Activated CD8-positive, alpha-beta memory T cell treated with anti-CD3 and anti-CD28 coated beads, Interleukin-2, amount 10 ng/mL, durations not matched to agents 7 days and 5 days (primary cell): ENCODE measurements around the gene FBXO9. TPM values are rescaled to one million over a fixed set of nuclear protein-coding genes. Genes with fewer than 3 reads are reported as not detected.
"Not testable (repeated sequence)": the region's sequence is repeated elsewhere in the genome, so short reads cannot be mapped to it uniquely, and the experiment has no call there.

ENCODE experiments used
- ATAC-seq: fragments of 150-1000 bp; cut with Tn5 transposase; one replicate; pipeline ENCODE4 v1.10.0; 2021; ENCODE audit warnings: moderate library complexity
- CTCF ChIA-PET: fragments of 350-600 bp; sonication (Branson Sonifier 250); formaldehyde crosslinking; loops from one replicate; lab custom pipeline; 2021; ENCODE audit warnings: antibody characterized with exemption; lab: Charles Lee
- DNase-seq: peaks from one replicate; pipeline ENCODE4 v3.0.0-alpha.2; 2020
- H3K27ac Mint-ChIP-seq: one replicate; pipeline ENCODE4 v1.8.0; 2021; ENCODE audit warnings: mild to moderate bottlenecking, mixed read lengths
- H3K27me3 Mint-ChIP-seq: one replicate; pipeline ENCODE4 v1.8.0; 2021; ENCODE audit warnings: mixed read lengths
- H3K36me3 Mint-ChIP-seq: one replicate; pipeline ENCODE4 v1.8.0; 2021; ENCODE audit warnings: mild to moderate bottlenecking, mixed read lengths
- H3K4me1 Mint-ChIP-seq: one replicate; pipeline ENCODE4 v1.8.0; 2021; ENCODE audit warnings: mixed read lengths
- H3K4me3 Mint-ChIP-seq: one replicate; pipeline ENCODE4 v1.8.0; 2021; ENCODE audit warnings: mild to moderate bottlenecking, moderate library complexity, mixed read lengths
- H3K9me3 Mint-ChIP-seq: one replicate; pipeline ENCODE4 v1.8.0; 2022; ENCODE audit warnings: low read depth, mixed read lengths
- total RNA-seq, 2 experiments: library from RNA; stranded (reverse); gene quantifications; one replicate each; pipeline ENCODE4 v1.2.3, GENCODE V29; 2021

FBXO9 gene
- total RNA-seq, 2 experiments from 2014 or later, result 61.8 to 67.3 TPM

GRCh38 chr6:53055873-53056272 is 9.3 kb upstream of the FBXO9 start:
- peaks cover 26% of the 10 kb centered on the region for H3K4me1 Mint-ChIP-seq
- H3K9me3 Mint-ChIP-seq, result no peaks in the 10 kb centered on the region
- ATAC-seq, result no peak
- no peak overlapping the region for H3K27ac Mint-ChIP-seq
- no peak for DNase-seq
- H3K36me3 Mint-ChIP-seq, result peaks cover 5% of the 10 kb centered on the region
- CTCF ChIA-PET, result interaction anchor here (1.3 kb wide), 1 partner anchor 62 kb away, joined by 3 read pairs; no protein-coding TSS in a partner anchor
- H3K27me3 Mint-ChIP-seq, result no peaks in the 10 kb centered on the region
- H3K4me3 Mint-ChIP-seq, result no peak overlapping the region

GRCh38 chr6:53056273-53056672 is 8.9 kb upstream of the FBXO9 start:
- Mint-ChIP-seq H3K27me3 (no peaks in the 10 kb centered on the region), H3K27ac (no peak overlapping the region), H3K36me3 (peaks cover 5% of the 10 kb centered on the region), H3K4me3 (no peak overlapping the region), H3K9me3 (no peaks in the 10 kb centered on the region), H3K4me1 (peaks cover 27% of the 10 kb centered on the region)
- DNase-seq, result no peak
- ATAC-seq, result no peak
- CTCF ChIA-PET, result interaction anchor here (1.3 kb wide), 1 partner anchor 62 kb away, joined by 3 read pairs; no protein-coding TSS in a partner anchor

DNA sequence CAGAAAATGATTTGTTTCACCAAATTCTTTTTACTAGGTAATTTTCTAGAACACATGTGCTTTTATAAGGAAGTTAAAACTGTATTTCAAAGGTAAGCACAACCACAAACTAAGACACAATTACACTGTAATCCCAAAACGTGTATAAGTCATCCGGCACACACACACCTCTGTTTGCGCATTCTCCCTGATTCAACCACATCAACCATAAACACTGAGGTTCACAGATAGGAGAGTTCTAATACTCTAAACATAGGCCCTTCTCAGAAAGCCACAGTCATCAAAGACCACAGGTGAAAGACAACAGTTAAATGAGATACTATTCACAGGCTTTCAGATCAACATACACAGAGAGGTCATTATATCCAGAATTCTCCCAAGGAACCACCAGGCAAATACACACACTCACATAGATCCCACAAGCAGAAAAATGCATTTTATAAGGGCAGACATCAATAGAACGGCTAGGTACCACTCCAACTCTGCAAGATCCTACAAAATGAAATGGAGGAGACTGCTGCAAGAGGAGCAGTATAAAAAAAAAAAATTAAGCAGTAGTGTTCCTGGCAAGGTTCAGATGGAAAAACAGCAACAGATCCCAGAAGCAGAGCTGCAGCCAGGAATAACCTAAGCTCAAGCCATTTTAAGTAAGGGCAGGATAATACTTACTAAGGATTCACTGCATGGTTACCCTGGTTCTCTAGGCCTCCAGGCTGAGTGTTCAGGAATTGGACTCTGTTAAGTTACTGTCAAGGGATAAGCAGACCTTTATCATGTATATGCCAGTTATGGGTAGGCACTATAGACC is 6.6 kb upstream of the FBXO9 start:
- CTCF ChIA-PET, result no interaction called here

DNA sequence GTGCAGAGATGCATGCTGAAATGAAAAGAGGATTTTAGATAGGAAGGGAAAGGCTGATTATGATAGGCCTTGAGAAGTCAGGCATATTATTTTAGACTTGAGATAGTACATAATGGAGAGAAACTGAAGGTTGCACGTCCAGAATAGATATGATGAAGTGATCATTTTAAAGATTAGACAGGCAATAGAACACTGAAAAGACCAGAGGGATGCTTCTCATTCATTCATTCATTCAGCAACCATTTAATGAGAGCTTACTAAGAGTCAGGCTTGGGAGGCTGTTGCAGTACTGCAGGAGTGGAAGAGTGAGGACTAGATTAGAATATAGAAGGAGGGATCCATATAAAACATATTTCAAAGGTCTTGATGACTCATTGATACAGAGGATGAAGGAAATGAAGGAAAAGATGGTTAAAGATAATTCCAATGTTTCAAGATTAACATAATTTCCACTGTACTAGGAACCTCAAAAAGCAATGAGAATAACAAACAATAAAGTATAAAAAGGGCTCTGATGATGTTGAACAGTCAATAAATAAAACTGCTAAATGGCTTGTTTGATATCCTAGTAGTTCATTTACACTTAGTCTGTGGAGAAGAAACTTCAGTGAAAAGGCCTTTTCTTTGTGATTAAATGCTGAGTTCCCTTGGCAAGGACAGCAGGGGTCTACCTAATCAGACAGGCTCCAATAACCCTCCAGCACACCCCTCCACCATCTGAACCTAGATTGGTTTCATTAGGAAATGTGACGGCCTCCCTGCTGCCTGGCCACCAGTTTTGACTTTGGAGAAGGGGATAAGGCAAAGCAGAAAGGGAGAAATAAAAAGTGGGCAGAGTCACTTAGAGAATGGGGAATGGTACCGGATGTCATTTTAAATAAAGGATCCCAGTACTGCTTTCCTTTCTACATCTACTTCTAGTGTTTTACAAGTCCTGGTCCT is 5.3 kb upstream of the FBXO9 start:
- H3K4me1 Mint-ChIP-seq, result peaks cover 48% of the 10 kb centered on the region
- H3K4me3 Mint-ChIP-seq, result peak overlapping the region; percentile 90
- DNase-seq, result no peak
- no peak overlapping the region for H3K27ac Mint-ChIP-seq
- H3K27me3 Mint-ChIP-seq, result no peaks in the 10 kb centered on the region
- CTCF ChIA-PET, result no interaction called here
- H3K36me3 Mint-ChIP-seq, result peaks cover 3% of the 10 kb centered on the region
- ATAC-seq, result no peak
- no peaks in the 10 kb centered on the region for H3K9me3 Mint-ChIP-seq

More for the DNA sequence above, 6.6 kb upstream of the FBXO9 start:
- no peak for ATAC-seq
- H3K4me3 Mint-ChIP-seq, result no peak overlapping the region
- H3K36me3 Mint-ChIP-seq, result peaks cover 3% of the 10 kb centered on the region
- no peak overlapping the region for H3K27ac Mint-ChIP-seq
- no peak for DNase-seq
- peaks cover 40% of the 10 kb centered on the region for H3K4me1 Mint-ChIP-seq
- no peaks in the 10 kb centered on the region for H3K9me3 Mint-ChIP-seq
- no peaks in the 10 kb centered on the region for H3K27me3 Mint-ChIP-seq

- Mint-ChIP-seq H3K36me3 (peaks cover 3% of the 10 kb centered on the region), H3K27me3 (no peaks in the 10 kb centered on the region), H3K4me3 (peak overlapping the region; percentile 90), H3K27ac (peak overlapping the region; percentile 84), H3K4me1 (peaks cover 58% of the 10 kb centered on the region), H3K9me3 (no peaks in the 10 kb centered on the region)
- ATAC-seq (no peak), DNase-seq (no peak)
- CTCF ChIA-PET, result interaction anchor here (0.9 kb wide), 1 partner anchor 14 kb away, joined by 3 read pairs; no protein-coding TSS in a partner anchor
These were observed 3.0 kb upstream of the FBXO9 start for GRCh38 chr6:53062169-53062539.

DNA sequence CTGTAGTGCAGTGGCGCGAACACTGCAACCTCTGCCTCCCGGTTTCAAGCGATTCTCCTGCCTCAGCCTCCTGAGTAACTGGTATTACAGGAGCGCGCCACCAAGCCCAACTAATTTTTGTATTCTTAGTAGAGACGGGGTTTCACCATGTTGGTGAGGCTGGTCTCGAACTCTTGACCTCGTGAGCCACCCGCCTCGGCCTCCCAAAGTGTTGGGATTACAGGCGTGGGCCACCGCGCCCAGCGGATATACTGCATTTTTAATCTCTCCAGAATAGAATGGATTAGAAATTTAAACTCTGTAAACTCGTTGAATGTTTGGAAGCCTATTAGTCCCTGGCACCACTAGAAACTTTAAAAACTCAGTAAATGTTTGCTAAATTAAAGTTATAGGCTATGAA is 949 bp upstream of the FBXO9 start:
- CTCF ChIA-PET, result not testable (repeated sequence)

DNA sequence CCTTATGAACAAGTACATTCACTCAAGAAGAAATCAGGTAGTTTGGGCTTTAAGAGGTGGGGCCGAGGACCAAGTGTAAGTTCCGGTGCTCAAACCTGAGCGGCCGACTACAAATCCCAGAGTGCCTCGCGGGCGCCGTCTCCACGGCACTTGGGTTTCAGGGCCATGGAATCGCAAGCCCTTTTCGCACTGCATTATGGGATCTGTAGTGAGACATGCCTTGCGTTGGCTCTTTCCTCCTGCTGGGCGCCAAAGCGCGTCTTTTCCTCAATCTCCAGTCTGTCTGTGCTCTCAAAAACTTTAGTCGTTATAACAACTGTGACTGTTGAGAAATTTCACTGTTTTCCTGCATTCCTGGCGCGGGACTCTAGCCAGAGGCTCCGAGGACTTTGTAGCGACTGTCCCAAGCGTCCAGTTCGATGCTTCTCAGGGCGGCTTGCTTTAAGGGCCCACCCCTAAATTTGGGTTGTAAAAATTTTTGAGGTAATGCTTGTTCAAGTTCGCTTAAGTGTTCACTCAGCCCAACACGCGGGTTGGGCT is 408 bp upstream of the FBXO9 start:
- Mint-ChIP-seq H3K4me1 (peaks cover 51% of the 10 kb centered on the region), H3K4me3 (peak overlapping the region; percentile 97), H3K36me3 (peaks cover 8% of the 10 kb centered on the region), H3K27me3 (no peaks in the 10 kb centered on the region), H3K9me3 (no peaks in the 10 kb centered on the region), H3K27ac (peak overlapping the region; percentile 99)
- DNase-seq (peak; percentile 98), ATAC-seq (peak; percentile 82)
- CTCF ChIA-PET, result interaction anchor here (0.9 to 1.5 kb wide), 3 partner anchors 16 to 68 kb away, joined by 3 to 4 read pairs (median 3); no protein-coding TSS in a partner anchor

More for the DNA sequence above, 949 bp upstream of the FBXO9 start:
- H3K27me3 Mint-ChIP-seq, H3K9me3 Mint-ChIP-seq, DNase-seq, H3K36me3 Mint-ChIP-seq, ATAC-seq: not testable (repeated sequence)
- Mint-ChIP-seq H3K4me1 (peaks cover 54% of the 10 kb centered on the region), H3K4me3 (peak overlapping the region; percentile 97), H3K27ac (peak overlapping the region; percentile 19)

DNA sequence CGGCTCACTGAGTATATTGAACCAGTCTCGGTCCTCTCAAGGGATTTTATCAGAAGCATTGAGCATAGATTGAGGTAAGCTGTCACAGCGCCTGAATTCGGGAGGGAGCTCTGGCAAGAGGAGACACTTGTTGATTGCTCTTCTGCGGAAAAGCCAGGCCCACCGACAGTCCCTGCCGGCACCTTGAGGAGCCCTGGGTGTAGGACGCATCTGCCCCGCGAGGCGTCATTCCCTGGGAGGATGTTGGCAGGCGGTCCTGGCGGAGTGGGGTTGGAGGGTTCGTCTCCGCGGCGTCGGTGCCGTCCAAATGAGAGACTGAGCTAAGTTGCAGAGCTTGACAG is 843 bp downstream of the FBXO9 start:
- H3K4me1 Mint-ChIP-seq, result peaks cover 46% of the 10 kb centered on the region

DNA sequence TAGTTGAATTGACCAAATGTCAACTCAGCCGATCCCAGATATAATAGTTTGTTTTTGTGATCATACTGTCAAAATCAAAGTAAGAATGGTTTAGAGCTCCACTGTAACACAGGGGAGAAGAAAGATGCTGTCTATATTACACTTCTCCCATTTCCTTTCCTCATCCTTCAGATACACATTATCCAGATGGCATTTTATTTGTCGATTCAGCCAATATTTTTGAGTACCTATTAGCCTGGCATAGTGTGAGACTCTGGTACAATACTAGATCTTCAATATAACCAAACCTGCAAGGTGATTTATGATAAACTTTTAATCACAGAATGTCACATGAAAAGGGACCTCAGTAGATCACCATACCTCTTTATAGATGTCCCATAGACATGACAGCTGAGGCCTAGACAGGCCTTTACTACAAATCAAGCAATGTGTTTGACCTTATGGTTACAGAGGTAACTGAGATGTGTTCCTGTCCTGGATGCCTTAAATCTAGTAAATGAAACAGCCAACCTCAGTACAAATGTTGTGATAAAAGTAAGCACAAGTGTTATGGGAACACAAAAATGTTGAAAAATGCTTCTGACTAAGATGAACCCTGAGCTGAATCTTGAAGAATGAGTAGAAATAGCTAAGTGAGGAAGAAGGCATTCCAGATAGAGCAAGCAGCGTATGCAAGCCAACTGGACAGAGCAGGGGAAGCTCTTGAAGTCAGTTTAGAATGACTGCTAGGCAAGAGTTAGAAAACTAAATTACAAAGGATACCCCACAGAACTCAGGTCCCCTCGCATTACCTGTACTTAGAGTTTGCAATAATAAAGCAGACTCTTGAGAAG is 1.9 kb downstream of the FBXO9 start:
- DNase-seq (no peak), ATAC-seq (no peak)
- Mint-ChIP-seq H3K4me1 (peaks cover 46% of the 10 kb centered on the region), H3K36me3 (peaks cover 9% of the 10 kb centered on the region), H3K4me3 (peak overlapping the region; percentile 97), H3K27ac (peak overlapping the region; percentile 9), H3K9me3 (no peaks in the 10 kb centered on the region), H3K27me3 (no peaks in the 10 kb centered on the region)
- CTCF ChIA-PET, result interaction anchor here (0.7 to 2.5 kb wide), 5 partner anchors 17 to 176 kb away, joined by 3 to 12 read pairs (median 4); partner anchors contain the start of gene GSTA4

More for the DNA sequence above, 843 bp downstream of the FBXO9 start:
- ATAC-seq (no peak), DNase-seq (peak; percentile 60)
- CTCF ChIA-PET, result interaction anchor here (0.9 to 1.9 kb wide), 4 partner anchors 17 to 71 kb away, joined by 3 to 4 read pairs (median 4); partner anchors contain the start of gene GSTA4
- peaks cover 8% of the 10 kb centered on the region for H3K36me3 Mint-ChIP-seq
- H3K27ac Mint-ChIP-seq, result peak overlapping the region; percentile 99
- H3K9me3 Mint-ChIP-seq, result no peaks in the 10 kb centered on the region
- H3K4me3 Mint-ChIP-seq, result peak overlapping the region; percentile 97
- no peaks in the 10 kb centered on the region for H3K27me3 Mint-ChIP-seq

DNA sequence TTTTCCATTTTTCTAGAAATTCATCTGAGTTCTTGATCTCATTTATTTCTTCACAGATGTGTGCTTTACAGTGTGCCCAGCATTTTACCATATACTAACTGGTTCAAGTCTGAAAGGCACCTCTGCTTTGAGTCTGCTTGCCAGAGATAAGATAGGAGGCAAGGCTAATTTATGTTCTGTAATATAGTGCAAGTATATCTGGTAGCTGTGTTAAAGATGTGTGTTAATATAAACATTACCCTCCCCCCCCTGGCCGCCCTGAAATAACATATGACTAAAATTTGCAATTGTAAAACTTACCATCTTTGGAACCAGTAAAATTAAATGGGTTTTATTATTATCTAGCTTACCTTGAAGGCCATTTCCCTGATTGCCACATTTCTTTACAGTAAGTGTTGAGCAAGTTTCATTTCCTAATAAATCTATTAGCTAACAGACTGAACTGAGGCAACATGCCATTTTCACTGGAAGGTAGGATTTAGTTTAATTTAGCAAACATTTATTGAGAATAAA is 2.7 kb downstream of the FBXO9 start:
- CTCF ChIA-PET, result interaction anchor here (0.6 to 2.5 kb wide), 5 partner anchors 18 to 409 kb away, joined by 3 to 12 read pairs (median 3); partner anchors contain the start of gene GSTA4
- Mint-ChIP-seq H3K9me3 (no peaks in the 10 kb centered on the region), H3K36me3 (peaks cover 12% of the 10 kb centered on the region), H3K27ac (no peak overlapping the region), H3K27me3 (no peaks in the 10 kb centered on the region), H3K4me3 (no peak overlapping the region), H3K4me1 (peaks cover 38% of the 10 kb centered on the region)
- no peak for ATAC-seq
- no peak for DNase-seq

DNA sequence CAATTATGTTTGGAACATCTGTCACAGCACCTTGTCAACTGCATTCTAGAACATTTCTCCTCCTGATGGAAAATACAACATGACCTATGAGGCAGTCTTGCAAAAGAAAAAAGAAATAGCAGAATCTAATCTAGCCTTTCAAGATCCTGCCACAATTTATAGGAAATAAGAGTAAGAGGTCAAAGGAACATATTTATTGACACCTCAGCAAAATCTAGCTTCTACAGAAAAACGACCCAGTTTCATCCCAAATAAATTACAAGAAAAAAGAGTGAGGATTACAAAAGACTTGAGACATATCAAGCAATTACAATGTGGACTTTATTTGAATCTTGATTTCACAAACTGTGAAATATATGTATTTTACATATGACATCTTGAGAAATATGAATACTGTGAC is 4.2 kb downstream of the FBXO9 start:
- Mint-ChIP-seq H3K4me1 (peaks cover 32% of the 10 kb centered on the region), H3K27me3 (no peaks in the 10 kb centered on the region), H3K27ac (no peak overlapping the region), H3K36me3 (peaks cover 23% of the 10 kb centered on the region), H3K4me3 (no peak overlapping the region), H3K9me3 (no peaks in the 10 kb centered on the region)
- ATAC-seq, result no peak
- CTCF ChIA-PET, result no interaction called here
- DNase-seq, result no peak

GRCh38 chr6:53070806-53071205 is 5.6 kb downstream of the FBXO9 start:
- peaks cover 29% of the 10 kb centered on the region for H3K4me1 Mint-ChIP-seq
- no peak overlapping the region for H3K27ac Mint-ChIP-seq
- H3K36me3 Mint-ChIP-seq, result peaks cover 28% of the 10 kb centered on the region
- H3K9me3 Mint-ChIP-seq, result no peaks in the 10 kb centered on the region
- CTCF ChIA-PET, result interaction anchor here (1.1 kb wide), 1 partner anchor 21 kb away, joined by 3 read pairs; no protein-coding TSS in a partner anchor
- ATAC-seq (peak; percentile 64), DNase-seq (no peak)
- no peaks in the 10 kb centered on the region for H3K27me3 Mint-ChIP-seq
- H3K4me3 Mint-ChIP-seq, result no peak overlapping the region
